ENCODE measurements around the gene TCF4.
"Not testable (repeated sequence)": the region's sequence is repeated elsewhere in the genome, so short reads cannot be mapped to it uniquely, and the experiment has no call there.

The TCF4 gene

DNA sequence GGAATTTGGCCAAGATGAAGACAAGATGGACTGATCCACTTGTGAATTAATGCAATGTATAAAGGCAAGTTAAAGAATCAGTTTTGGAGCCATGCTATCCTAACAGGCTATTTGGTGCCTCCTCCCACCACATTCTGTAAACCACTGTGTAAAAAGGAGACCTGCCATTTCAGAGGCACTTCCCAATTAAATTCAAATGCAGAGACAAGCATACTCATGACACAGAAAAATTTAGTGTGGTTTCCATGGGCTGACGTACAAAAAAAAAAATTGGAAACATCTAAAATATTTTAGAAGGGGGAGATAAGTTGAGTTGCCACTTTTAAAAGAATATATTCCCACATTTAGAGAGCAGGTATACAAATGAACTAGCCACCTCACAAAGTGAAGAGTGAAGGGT, 112.1 kb downstream of the TCF4 start:
- no peak for DNase-seq (ENCODE audit: low read depth in 2 of 2)

DNA sequence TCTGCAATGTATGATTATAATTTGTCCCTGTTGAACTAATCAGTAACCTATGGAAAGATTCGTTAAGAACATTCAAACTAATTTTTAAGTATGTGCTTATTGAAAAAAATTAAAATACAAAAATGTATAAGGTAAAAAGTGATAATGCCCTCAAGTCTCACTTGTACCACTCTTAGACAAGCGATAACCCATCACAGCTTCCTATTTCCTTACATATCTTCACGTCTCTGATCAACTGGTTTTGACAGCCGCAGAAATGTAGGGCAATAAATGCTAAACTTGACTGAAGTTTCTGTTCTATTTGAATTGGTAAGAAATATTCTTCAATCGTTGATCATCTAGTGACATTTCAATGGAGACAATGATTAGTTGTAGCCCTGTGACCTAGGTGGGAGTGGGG, 112.5 kb downstream of the TCF4 start:
- no peak for DNase-seq (ENCODE audit: low read depth in 2 of 2)

GRCh38 chr18:55473560-55473959, 114.4 kb downstream of the TCF4 start:
- no peak for DNase-seq (ENCODE audit: low read depth in 2 of 2)

DNA sequence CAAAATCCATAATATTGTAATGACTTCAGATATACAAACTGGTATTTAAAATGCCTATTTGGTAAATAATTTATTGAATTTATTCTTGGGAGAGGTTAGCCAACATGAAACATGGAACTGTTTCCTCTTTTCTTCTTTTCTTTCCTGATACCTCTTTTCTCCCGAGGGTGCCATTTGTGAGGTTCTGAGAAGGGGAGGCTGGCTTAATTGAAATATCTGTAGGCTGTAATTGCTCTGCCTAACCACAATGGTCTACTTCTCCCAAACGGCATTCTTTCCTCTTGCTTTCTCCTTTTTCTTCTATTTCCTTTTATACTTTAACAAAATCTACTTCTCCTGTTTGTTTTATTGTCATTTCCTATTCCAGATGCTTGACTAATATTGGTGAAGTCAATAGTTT, 114.9 kb downstream of the TCF4 start:
- no peak for DNase-seq (ENCODE audit: low read depth in 2 of 2)

DNA sequence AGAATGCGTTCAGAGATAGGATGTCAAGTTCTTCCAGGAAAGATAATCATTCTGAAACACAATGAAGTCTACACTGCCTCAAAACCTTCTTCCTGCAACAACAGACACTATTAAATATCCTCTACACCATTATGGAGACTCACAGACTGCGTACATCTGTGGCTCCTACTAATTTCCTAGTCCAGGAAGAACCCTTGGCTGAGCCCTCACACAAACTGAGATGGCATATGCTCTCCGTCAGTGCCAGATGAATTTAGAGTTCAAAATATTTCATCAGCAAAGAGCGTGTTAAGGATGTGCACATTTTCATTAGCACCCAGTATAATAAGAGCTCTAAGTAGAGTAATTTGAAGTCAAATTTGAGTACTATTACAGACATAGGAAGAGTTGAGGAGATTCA, 117.2 kb downstream of the TCF4 start:
- no peak for DNase-seq (ENCODE audit: low read depth in 2 of 2)

DNA sequence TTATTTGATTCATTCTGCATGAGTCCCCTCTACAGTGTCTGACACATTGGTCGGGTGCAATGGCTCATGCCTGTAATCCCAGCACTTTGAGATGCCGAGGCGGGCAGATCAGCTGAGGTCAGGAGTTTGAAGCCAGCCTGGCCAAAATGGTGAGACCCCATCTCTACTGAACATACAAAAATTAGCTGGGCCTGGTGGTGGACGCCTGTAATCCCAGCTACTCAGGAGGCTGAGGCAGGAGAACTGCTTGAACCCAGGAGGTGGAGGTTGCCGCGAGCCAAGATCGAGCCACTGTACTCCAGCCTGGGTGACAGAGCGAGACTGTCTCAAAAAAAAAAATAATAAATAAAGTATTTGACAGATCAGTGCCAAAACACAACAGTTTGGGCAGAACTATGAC, 118.9 kb downstream of the TCF4 start:
- not testable (repeated sequence) for DNase-seq (ENCODE audit: low read depth in 2 of 2)

- DNase-seq (ENCODE audit: low read depth in 2 of 2) = no peak
Measured at GRCh38 chr18:55466789-55467188, 121.2 kb downstream of the TCF4 start.

GRCh38 chr18:55465313-55465712, 122.7 kb downstream of the TCF4 start:
- no peak for DNase-seq (ENCODE audit: low read depth in 2 of 2)

DNA sequence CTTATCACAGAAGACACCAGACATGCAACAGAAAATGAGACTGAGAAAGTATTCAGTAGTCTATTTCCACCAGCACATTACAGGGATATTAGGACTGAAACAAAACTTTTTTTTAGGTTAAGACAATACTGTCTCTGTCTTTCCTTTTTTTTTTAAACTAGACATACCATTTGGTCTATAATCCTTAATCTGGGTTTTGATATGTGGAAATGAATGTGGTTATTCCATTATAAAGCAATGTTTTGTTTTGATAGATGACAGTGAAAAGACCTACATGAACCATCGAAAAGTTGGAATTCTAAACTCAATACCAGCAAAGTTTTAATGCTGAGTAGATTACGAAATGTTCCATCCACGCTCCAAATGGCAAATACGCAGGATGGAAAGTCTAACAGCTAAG, 123.4 kb downstream of the TCF4 start:
- no peak for DNase-seq (ENCODE audit: low read depth in 2 of 2)

DNA sequence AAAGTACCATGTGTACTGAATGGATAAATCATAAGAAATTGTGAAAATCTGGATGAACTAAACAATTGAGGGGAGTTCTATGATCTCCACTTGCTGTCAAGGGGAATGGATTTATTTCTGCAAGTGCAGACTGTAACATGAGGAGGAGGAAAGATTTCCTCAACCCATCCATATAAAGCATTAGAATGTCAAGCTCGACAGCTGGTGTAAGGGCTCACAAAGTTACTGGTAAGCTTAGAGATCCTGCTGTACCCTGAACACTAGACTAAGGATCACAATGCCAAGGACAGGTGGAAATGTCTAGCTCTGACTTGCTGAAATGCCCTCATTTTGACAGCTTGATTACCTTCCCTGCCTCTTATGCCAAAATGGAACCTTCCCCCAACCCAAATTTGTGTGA, 125.3 kb downstream of the TCF4 start:
- DNase-seq (ENCODE audit: low read depth in 2 of 2) = no peak

- DNase-seq (ENCODE audit: low read depth in 2 of 2) = no peak
Measured at GRCh38 chr18:55461848-55462247, 126.1 kb downstream of the TCF4 start.

DNA sequence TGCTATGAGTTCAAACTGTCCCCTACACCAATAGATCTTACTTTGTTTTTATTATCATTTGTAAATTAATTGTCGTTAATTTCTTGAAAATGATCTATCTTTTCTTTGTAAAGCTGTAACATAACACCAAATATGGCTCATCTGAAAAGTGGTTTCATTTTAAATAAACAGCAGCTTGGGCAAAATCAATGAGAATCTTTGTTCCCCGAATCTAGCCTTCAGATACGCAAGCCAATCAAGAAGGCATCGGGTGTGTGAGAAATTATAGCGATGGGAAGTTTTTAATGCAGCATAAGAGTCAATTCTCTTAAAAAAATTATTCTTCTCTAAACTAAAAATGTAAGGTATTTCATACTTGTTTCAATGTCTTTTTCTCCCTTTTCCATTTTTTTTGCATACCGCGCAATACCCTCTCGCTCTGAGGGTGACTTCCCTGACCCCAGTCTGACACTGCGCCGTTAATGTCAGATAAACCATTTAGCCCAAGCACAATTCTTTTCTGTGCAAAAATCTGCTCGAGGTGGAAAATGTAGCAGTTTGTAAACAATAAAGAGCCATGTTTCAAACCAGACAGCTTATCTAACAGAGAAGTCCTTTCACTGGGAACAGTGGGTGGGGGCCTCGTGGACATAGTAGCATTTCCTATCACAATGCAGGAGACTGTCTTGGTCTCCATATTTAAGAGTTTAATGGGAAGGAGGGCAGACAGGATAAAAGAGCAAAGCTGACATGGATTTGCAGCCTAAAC, 129.4 kb downstream of the TCF4 start:
- DNase-seq (ENCODE audit: low read depth in 2 of 2) = no peak

- no peak for DNase-seq (ENCODE audit: low read depth in 2 of 2)
Measured at GRCh38 chr18:55457028-55457427, 131.0 kb downstream of the TCF4 start.

DNA sequence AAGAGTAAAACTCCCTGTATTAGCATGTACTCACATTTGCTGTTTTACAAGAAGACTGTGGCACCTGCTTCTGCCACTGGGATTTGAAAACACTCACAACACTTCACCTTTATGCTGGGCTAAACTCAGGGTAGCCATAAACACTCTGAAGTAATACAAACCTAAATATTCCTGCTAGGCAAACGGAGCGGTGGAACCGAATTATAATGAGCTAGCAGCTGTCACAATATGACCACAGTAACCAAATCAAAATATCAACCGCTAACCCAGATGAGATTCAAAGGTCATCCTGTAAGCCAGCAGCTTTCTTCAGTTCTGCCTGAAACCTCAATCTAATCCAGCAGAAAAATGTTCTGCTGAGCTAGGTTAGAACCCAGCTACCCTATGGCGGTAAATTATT, 132.1 kb downstream of the TCF4 start:
- no peak for DNase-seq (ENCODE audit: low read depth in 2 of 2)

GRCh38 chr18:55453186-55453585, 134.8 kb downstream of the TCF4 start:
- no peak for DNase-seq (ENCODE audit: low read depth in 2 of 2)

DNA sequence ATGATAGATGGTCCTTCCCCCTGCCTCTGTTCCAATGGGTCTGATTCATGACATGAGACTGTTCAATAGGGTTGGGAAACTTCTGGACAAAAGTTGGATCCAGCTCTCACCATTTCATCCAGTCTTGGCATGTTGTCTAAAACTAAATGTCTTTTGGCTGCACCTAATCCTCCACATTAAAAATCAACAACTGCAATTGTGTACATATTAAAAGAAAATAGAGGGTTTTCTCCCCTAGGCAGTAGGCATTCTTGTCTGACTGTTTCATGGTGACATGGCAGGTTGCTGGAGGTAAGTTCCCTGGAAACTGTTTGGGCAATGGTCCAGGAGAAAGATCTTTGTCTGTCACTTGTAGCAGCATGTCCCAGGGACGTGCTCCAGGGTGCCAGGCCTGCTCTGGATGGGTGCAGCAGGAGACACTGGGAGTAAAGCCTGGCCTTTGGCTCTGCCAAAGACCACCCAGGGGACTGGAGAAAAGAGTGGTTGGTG, 135.8 kb downstream of the TCF4 start:
- no peak for DNase-seq (ENCODE audit: low read depth in 2 of 2)

DNA sequence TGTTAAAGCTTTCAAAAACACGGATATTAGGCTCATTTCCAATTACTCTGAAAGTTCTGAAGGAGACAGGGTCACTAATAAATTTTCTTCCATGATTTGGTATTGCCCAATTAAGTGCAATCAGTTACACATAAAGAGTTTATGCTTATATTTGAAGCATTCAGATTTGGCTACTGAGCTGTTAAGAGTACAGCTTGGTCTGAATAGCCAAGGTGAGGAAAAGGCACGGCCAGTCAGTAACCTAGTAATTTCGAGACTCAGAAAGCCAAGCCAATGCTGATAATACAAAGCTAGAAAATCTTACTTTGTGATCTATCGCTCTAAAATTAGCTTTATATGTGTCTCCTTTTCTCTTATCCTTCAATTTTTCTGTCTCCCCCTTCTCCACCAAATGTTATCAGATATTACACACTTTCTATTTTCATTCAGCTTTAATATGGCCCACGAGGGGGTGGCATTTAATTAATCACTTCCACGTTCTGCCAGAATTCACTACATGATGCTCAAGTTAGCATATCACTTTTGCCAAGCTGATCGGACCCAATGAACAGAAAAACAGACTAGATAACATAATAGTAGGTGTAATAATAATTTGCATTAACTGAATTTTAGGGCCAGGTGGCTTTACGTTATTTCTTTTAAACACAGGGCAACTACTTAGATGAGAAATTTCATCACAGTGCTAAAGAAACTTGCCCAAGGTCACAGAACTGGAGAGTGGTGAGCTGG, 138.4 kb downstream of the TCF4 start:
- DNase-seq (ENCODE audit: low read depth in 2 of 2) = no peak

- DNase-seq (ENCODE audit: low read depth in 2 of 2) = no peak
Measured at GRCh38 chr18:55448420-55448819, 139.6 kb downstream of the TCF4 start.

GRCh38 chr18:55447672-55448018, 140.3 kb downstream of the TCF4 start:
- DNase-seq (ENCODE audit: low read depth in 2 of 2) = no peak

DNA sequence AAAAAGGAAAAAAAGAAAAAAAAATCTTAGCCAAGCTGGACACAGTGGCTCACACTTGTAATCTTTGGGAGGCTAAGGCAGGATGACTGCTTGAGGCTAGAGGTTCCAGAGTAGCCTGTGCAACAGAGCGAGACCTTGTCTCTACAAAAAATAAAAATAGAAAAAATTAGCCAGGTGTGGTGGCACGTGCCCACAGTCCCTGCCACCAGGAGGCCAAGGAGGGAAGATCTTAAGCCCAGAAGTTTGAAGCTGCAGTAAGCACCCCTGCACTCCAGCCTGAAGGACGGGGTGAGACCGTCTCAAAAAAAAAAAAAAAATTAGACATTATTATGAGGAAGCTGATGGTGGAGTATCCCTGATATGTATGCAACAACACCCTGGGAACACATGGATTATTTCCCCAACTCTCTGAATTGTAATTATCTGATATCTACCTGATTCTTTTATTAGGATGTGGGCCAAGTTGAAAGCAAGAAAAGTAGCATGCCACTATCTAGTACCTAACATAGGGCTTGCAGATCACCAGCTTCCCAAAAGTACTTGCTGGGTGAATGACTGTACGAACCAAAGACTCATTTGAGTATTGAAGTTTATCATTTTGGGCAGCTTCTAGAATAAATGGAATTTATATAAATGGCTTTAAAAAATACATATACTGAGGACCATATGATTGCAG, 140.9 kb downstream of the TCF4 start:
- no peak for DNase-seq (ENCODE audit: low read depth in 2 of 2)

GRCh38 chr18:55444536-55444935, 143.5 kb downstream of the TCF4 start:
- DNase-seq (ENCODE audit: low read depth in 2 of 2) = no peak

- DNase-seq (ENCODE audit: low read depth in 2 of 2) = no peak
Measured at GRCh38 chr18:55443776-55444175, 144.2 kb downstream of the TCF4 start.

DNA sequence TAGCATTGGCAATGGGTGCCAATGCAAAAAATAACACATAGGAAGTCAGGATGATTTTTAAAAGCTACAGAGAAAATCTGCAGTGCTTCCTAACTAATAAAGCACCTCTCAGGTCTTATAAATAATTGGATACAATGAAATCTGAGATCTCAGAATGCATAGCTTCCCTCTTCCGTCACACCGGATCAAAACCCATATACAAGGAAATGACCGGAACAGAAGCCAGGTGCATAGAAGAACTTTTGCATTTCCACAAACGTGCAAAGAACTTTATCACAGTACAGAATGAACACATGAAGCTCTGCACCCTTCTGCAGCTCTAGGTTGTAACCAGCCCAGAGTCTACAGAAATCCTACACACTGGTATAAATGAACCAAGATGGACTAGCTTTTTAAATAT, 145.4 kb downstream of the TCF4 start:
- no peak for DNase-seq (ENCODE audit: low read depth in 2 of 2)

All from stimulated activated CD8-positive, alpha-beta memory T cell treated with anti-CD3 and anti-CD28 coated beads, Interleukin-2, amount 100 ng/mL, for 1 hour (primary cell).